Smooth muscle cell (in vitro differentiated cells): ENCODE data around the gene FGGY. TPM values are rescaled to one million over a fixed set of nuclear protein-coding genes. Genes with fewer than 3 reads are reported as not detected.
A peak's percentile ranks its signal among the peaks of the same experiment; 100 is the strongest.

Experiments used
- DNase-seq: peaks from one replicate; lab custom pipeline; 2025; ENCODE audit not compliant: unreplicated experiment; lab: John Stamatoyannopoulos, UW
- H2AFZ ChIP-seq: fragments of 200-600 bp; sonication (generic); 2 replicates; pipeline ENCODE4 v1.6.0; 2016; ENCODE audit warnings: antibody characterized with exemption, low read depth, mild to moderate bottlenecking
- H3F3A ChIP-seq: fragments of 200-600 bp; sonication (generic); 2 replicates; pipeline ENCODE4 v1.6.0; 2017; ENCODE audit warnings: antibody characterized with exemption, low read depth
- H3K27ac ChIP-seq: fragments of 200-600 bp; sonication (generic); 2 replicates; pipeline ENCODE4 v1.5.1; 2016; ENCODE audit warnings: low read depth, mild to moderate bottlenecking
- H3K27me3 ChIP-seq: fragments of 200-600 bp; sonication (generic); 2 replicates; pipeline ENCODE4 v1.6.1; 2016; ENCODE audit warnings: low read depth, mild to moderate bottlenecking
- H3K36me3 ChIP-seq: fragments of 200-600 bp; sonication (generic); 2 replicates; pipeline ENCODE4 v1.5.1; 2016; ENCODE audit warnings: low read depth
- H3K4me1 ChIP-seq: fragments of 200-600 bp; sonication (generic); 2 replicates; pipeline ENCODE4 v1.5.1; 2016; ENCODE audit warnings: low read depth
- H3K4me2 ChIP-seq: fragments of 200-600 bp; sonication (generic); 2 replicates; pipeline ENCODE4 v1.6.0; 2016; ENCODE audit warnings: mild to moderate bottlenecking
- H3K4me3 ChIP-seq: fragments of 200-600 bp; sonication (generic); 2 replicates; pipeline ENCODE4 v1.5.1; 2016; ENCODE audit warnings: mild to moderate bottlenecking
- H3K79me2 ChIP-seq: fragments of 200-600 bp; sonication (generic); 2 replicates; pipeline ENCODE4 v1.6.0; 2016; ENCODE audit warnings: low read depth, mild to moderate bottlenecking
- H3K9ac ChIP-seq: fragments of 200-600 bp; sonication (generic); 2 replicates; pipeline ENCODE4 v1.6.0; 2016; ENCODE audit warnings: low read depth
- H3K9me3 ChIP-seq: fragments of 200-600 bp; sonication (generic); replicated peaks from 2 replicates; pipeline ENCODE4 v1.5.1; 2016; ENCODE audit warnings: low read depth
- H4K20me1 ChIP-seq: fragments of 200-600 bp; sonication (generic); 2 replicates; pipeline ENCODE4 v1.6.0; 2016; ENCODE audit warnings: low read depth
- CTCF ChIP-seq: fragments of 200-600 bp; sonication (generic); IDR thresholded peaks from 2 replicates; pipeline ENCODE4 v1.5.1; 2017; ENCODE audit warnings: borderline replicate concordance, mild to moderate bottlenecking, antibody characterized with exemption; ENCODE audit not compliant: insufficient read depth, poor library complexity, severe bottlenecking
- WGBS: methylation state at CpG from one replicate; pipeline ENCODE4 v1.1.7; 2016; ENCODE audit warnings: low lambda C conversion rate; 5-methylcytosine and 5-hydroxymethylcytosine counted together
- polyA plus RNA-seq: library from polyadenylated mRNA; unstranded; fragments of >200 nt; fragmentation: Nextera tagmentation; extraction: Ambion mirVana; gene quantifications from 2 replicates; pipeline ENCODE4 v1.2.1, GENCODE V29; 2016
- total RNA-seq: library from RNA; depleted of rRNA; stranded (reverse); fragments of >200 nt; gene quantifications from 2 replicates; pipeline ENCODE4 v1.2.3, GENCODE V29; 2014

The FGGY gene
- total and polyA plus RNA-seq, 2 experiments from 2014 or later, result 5.1 to 9.2 TPM

GRCh38 chr1:59354709-59355337 lies 57.9 kb downstream of the FGGY start:
- no peak for TF ChIP-seq CTCF
- no peaks in the 10 kb centered on the region for H3K27me3 ChIP-seq
- no peaks in the 10 kb centered on the region for H3K36me3 ChIP-seq
- no peak for DNase-seq
- 78% methylated on average over 5 of the region's 5 CpGs for WGBS
- H4K20me1 ChIP-seq, result no peaks in the 10 kb centered on the region
- H3K4me2 ChIP-seq, result peak overlapping the region; percentile 10
- no peaks in the 10 kb centered on the region for H3K79me2 ChIP-seq
- peak overlapping the region; percentile 41 for H3K27ac ChIP-seq
- no peak overlapping the region for H3K9ac ChIP-seq
- peaks cover 4% of the 10 kb centered on the region for H3K4me1 ChIP-seq
- peak overlapping the region; percentile 61 for H2AFZ ChIP-seq
- H3K4me3 ChIP-seq, result no peak overlapping the region
- H3F3A ChIP-seq, result peaks cover 5% of the 10 kb centered on the region
- H3K9me3 ChIP-seq, result no peaks in the 10 kb centered on the region

- H4K20me1 ChIP-seq, result no peaks in the 10 kb centered on the region
- no peaks in the 10 kb centered on the region for H3K9me3 ChIP-seq
- H3K4me3 ChIP-seq, result no peak overlapping the region
- no peak overlapping the region for H3K9ac ChIP-seq
- H3K4me2 ChIP-seq, result peak overlapping the region; percentile 10
- DNase-seq, result no peak
- H3K79me2 ChIP-seq, result no peaks in the 10 kb centered on the region
- no peak for TF ChIP-seq CTCF
- H3K27ac ChIP-seq, result peak overlapping the region; percentile 41
- peak overlapping the region; percentile 21 for H2AFZ ChIP-seq
- peaks cover 5% of the 10 kb centered on the region for H3F3A ChIP-seq
- H3K27me3 ChIP-seq, result no peaks in the 10 kb centered on the region
- peaks cover 4% of the 10 kb centered on the region for H3K4me1 ChIP-seq
- H3K36me3 ChIP-seq, result no peaks in the 10 kb centered on the region
Measured at GRCh38 chr1:59355361-59355760, 58.5 kb downstream of the FGGY start.

GRCh38 chr1:59356627-59357026 lies 59.7 kb downstream of the FGGY start:
- DNase-seq, result no peak
- Histone ChIP-seq H3F3A (peaks cover 5% of the 10 kb centered on the region), H3K9me3 (no peaks in the 10 kb centered on the region), H3K27me3 (no peaks in the 10 kb centered on the region), H2AFZ (no peak overlapping the region), H3K4me3 (no peak overlapping the region), H4K20me1 (no peaks in the 10 kb centered on the region), H3K4me1 (peaks cover 9% of the 10 kb centered on the region), H3K36me3 (no peaks in the 10 kb centered on the region), H3K9ac (no peak overlapping the region), H3K27ac (no peak overlapping the region), H3K79me2 (no peaks in the 10 kb centered on the region), H3K4me2 (no peak overlapping the region)
- 95% methylated on average over 1 of the region's 1 CpG for WGBS
- no peak for TF ChIP-seq CTCF
